ENCODE measurements around the gene LAMTOR5. TPM values are rescaled to one million over a fixed set of nuclear protein-coding genes. Genes with fewer than 3 reads are reported as not detected.

The LAMTOR5 gene
- total and polyA plus RNA-seq, 11 donors = 130 to 549 (median 233) TPM

- DNase-seq = no peak
- no peaks in the 10 kb centered on the region for H3K36me3 ChIP-seq
- no peak for ATAC-seq
- no peaks in the 10 kb centered on the region for H3K9me3 ChIP-seq
- H3K27ac ChIP-seq = no peak overlapping the region
- H3K27me3 ChIP-seq = peaks cover 0 to 20% (median 0%) of the 10 kb centered on the region in 9 donors
- WGBS, 4 donors = 71 to 92% (median 83%) methylated on average over 1 of the region's 1 CpG; no CpG with 5 or more reads in 1 of the 4 donors
- no peak overlapping the region for H3K4me3 ChIP-seq
- no peak for TF ChIP-seq POLR2A (IDR thresholded peaks at IDR 0.05)
- TF ChIP-seq CTCF (IDR thresholded peaks at IDR 0.05) = no peak
- H3K4me1 ChIP-seq = no peaks in the 10 kb centered on the region
- intact Hi-C loops (cut with DNase I) = loop anchor here in 1 of 10 donors (5.0 kb wide), 1 partner anchor 37 kb away; no protein-coding TSS in a partner anchor
Measured at GRCh38 chr1:110454328-110454727, 46.8 kb upstream of the LAMTOR5 start.

- H3K27ac ChIP-seq = no peak overlapping the region
- DNase-seq = no peak
- intact Hi-C loops (cut with DNase I) = loop anchor here in 1 of 10 donors (5.0 kb wide), 1 partner anchor 37 kb away; no protein-coding TSS in a partner anchor
- WGBS, 4 donors = 86 to 89% (median 88%) methylated on average over 8 to 9 of the region's 9 CpGs
- peaks cover 0 to 20% (median 0%) of the 10 kb centered on the region in 9 donors for H3K27me3 ChIP-seq
- no peaks in the 10 kb centered on the region for H3K36me3 ChIP-seq
- TF ChIP-seq CTCF (IDR thresholded peaks at IDR 0.05) = no peak
- no peak for TF ChIP-seq POLR2A (IDR thresholded peaks at IDR 0.05)
- ATAC-seq = no peak
- no peaks in the 10 kb centered on the region for H3K4me1 ChIP-seq
- H3K4me3 ChIP-seq = no peak overlapping the region
- no peaks in the 10 kb centered on the region for H3K9me3 ChIP-seq
Measured at GRCh38 chr1:110453829-110454228, 46.3 kb upstream of the LAMTOR5 start.

- ATAC-seq (no peak), DNase-seq (no peak)
- Histone ChIP-seq H3K27me3 (peaks cover 0 to 20% (median 0%) of the 10 kb centered on the region in 9 donors), H3K4me3 (no peak overlapping the region), H3K4me1 (no peaks in the 10 kb centered on the region), H3K27ac (no peak overlapping the region), H3K36me3 (no peaks in the 10 kb centered on the region), H3K9me3 (no peaks in the 10 kb centered on the region)
- TF ChIP-seq POLR2A (IDR thresholded peaks at IDR 0.05) (no peak), CTCF (IDR thresholded peaks at IDR 0.05) (no peak)
- intact Hi-C loops (cut with DNase I) = loop anchor here in 1 of 10 donors (5.0 kb wide), 1 partner anchor 35 kb away; no protein-coding TSS in a partner anchor
- 61 to 76% (median 67%) methylated on average over 7 of the region's 7 CpGs for WGBS, 4 donors
Measured at GRCh38 chr1:110452330-110452729, 44.8 kb upstream of the LAMTOR5 start.

DNA sequence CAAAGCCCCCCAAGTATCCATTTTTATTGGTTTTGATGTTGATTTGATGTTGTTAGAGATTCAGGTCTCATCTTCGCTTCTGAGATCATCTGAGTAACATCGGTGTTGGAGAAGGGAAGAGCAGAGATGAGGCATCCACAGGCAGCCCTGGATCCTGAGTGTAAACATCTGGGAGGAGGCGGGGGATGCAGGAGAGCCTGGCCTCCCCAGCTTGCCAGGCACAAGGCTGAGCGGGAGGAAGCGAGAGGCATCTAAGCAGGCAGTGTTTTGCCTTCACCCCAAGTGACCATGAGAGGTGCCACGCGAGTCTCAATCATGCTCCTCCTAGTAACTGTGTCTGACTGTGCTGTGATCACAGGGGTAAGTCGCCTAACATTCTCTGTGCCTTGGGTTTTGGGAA lies 43.4 kb upstream of the LAMTOR5 start, which contains the start of gene PROK1:
Gene PROK1 (plus strand): TSS at position 221 of the 400 bp plus-strand sequence. CDS start 68 bp downstream, at position 289.
- DNase-seq (no peak), ATAC-seq (no peak)
- Histone ChIP-seq H3K36me3 (no peaks in the 10 kb centered on the region), H3K4me3 (no peak within 1 kb of the TSS), H3K27me3 (peaks cover 0 to 20% (median 0%) of the 10 kb centered on the region in 9 donors), H3K9me3 (no peaks in the 10 kb centered on the region), H3K27ac (no peak within 1 kb of the TSS), H3K4me1 (no peaks in the 10 kb centered on the region)
- TF ChIP-seq POLR2A (IDR thresholded peaks at IDR 0.05) = no peak
- TF ChIP-seq CTCF (IDR thresholded peaks at IDR 0.05) = no peak
- intact Hi-C loops (cut with DNase I) = loop anchor here in 1 of 10 donors (5.0 kb wide), 1 partner anchor 34 kb away; no protein-coding TSS in a partner anchor
- WGBS, 4 donors = 67 to 79% (median 70%) methylated on average over 8 of the region's 8 CpGs

Data from heart left ventricle (tissue), 16 donors.